Stimulated activated CD4-positive, alpha-beta T cell treated with anti-CD3 and anti-CD28 coated beads, Interleukin-2, amount 100 ng/mL, for 24 hours (primary cell): ENCODE data around the gene CCT2.

ENCODE experiments used
- DNase-seq, 2 donors: peaks; one replicate each; pipeline ENCODE4 v3.0.0-alpha.2; 2020

CCT2 gene

DNA sequence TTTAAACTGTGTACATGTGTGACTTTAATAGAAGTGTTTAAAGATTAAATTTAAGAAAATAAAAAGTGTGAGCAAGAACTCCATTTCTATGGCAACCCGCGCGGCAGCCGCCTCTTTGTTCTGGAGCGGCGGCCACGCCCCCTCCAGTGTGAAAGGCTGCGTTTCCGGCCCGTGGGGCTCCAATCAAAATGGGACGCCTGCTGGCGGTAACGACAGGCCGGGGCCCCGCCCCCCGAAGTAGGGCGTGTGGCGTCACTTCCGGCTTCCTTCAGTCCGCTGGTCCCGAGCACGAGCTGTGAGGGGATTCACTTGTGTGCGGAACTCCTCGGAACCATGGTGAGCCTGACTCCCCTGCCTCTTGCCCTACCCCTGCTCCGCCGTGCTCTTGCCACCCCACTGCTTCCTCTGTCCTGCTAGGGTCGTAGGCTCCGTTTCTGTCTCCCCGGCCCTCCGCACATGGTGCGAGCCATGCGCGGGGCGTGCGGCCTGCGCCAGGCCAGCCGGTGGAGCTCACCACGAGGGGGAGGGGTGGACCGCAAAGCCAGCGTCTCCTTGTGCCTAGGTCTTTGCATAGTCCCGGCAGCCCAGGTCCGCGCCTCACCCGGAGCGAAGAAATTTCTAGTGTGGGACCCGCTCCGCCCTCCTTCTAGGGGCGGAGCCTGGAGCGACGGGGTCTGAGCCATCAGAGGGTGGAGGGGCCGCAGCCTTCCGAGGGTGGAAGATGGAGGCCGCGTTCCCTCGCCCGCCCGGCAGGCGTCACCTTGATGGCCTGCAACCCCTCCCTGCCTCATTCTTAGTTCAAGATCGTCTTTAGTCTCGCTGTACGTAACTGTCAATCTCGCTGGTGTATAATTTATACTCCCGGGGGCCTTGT lies at the start of gene CCT2:
Gene CCT2, plus strand, starts transcription at position 271 of the 874 bp plus-strand sequence. Its CDS starts 63 bp downstream, at position 334.
- DNase-seq: peak; percentile 97

DNA sequence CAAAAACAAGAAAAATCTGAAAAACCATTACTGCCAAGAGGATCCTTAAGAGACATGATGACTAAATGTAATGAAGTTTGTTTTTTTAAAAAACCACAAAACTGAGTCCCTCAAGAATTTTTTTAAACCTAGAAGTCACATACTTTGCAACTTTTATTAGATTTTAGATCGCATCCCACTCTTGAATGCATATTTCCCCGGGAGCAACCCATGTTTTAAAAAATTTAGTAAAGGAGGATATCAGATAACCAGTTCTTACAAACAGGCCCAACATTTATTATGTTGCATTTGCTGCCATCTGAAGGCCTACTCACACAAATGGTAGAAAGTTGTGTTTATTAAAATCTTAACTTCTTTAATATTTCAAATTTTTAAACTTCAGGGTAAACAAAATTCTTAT lies 44.3 kb upstream of the CCT2 start:
- DNase-seq: no peak

GRCh38 chr12:69544087-69544486 lies 41.2 kb upstream of the CCT2 start:
- DNase-seq: no peak

DNA sequence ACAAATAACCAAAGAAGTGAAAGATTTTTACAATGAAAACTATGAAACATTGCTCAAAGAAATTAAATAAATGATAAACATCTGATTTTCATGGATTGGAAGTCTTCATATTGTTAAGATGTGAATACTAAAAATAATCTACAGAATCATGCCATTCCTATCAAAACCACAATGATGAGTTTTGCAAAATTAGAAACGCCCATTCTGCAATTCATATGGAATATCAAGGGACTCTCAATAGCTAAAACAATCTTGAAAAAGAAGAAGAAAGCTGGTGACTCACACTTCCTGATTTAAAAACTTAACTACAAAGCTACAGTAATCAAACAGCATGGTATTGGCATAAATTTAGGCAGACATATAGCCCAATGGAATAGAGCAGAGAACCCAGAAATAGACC lies 40.2 kb upstream of the CCT2 start:
- DNase-seq: no peak

GRCh38 chr12:69546693-69547438 lies 38.4 kb upstream of the CCT2 start:
- no peak for DNase-seq

DNA sequence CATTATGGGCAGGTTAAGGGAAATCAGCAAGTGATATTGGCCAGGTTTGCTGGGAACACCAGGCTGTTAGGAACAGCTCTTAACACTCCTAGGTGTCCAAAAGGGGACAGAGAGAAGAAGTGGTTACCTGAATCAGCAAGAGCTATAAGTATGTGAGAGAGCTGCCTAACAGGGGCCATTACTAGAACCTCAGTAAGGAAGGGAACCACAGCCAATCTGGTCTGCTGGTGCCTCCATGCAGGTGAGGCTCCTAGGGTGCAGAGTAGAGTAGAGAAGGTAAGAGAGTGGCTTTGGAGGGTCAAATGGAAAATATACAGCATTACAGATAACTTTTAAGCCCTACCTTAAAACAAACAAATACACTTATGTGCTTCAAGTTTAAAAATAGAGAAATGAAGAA lies 36.6 kb upstream of the CCT2 start:
- DNase-seq: no peak

DNA sequence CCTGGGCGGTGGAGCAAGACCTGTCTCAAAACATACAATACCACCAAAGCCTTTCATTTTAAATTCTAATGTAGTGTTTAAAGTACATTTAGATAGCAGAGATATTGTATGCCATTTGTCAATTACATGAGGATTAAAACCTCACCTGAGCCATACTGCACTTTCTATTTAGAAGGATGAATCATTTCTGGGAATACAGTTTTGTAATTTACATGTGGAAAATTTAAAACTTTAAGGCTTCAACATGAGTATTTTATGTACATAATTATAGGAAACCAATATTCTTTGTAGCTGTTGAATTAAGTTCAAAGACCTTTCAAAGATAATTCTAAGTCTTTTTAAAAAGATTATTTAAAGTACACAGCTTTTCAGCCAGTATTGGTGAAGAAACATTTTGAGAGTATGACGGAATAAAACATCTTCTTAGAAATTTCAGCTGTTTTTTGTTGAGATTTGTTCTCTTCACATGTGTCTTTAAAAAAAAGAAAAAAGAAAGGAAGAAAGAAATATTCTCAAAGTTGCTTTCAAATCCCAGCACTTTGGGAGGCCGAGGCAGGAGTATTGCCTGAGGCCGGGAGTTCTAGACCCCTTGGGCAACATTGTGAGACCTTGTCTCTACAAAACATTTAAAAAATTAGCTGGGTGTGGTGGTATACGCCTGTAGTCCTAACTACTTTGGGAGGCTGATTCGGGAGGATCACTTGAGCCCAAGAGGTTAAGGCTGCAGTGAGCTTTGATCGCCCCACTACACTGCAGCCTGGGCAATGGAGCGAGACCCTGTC lies 34.5 kb upstream of the CCT2 start:
- DNase-seq: no peak

DNA sequence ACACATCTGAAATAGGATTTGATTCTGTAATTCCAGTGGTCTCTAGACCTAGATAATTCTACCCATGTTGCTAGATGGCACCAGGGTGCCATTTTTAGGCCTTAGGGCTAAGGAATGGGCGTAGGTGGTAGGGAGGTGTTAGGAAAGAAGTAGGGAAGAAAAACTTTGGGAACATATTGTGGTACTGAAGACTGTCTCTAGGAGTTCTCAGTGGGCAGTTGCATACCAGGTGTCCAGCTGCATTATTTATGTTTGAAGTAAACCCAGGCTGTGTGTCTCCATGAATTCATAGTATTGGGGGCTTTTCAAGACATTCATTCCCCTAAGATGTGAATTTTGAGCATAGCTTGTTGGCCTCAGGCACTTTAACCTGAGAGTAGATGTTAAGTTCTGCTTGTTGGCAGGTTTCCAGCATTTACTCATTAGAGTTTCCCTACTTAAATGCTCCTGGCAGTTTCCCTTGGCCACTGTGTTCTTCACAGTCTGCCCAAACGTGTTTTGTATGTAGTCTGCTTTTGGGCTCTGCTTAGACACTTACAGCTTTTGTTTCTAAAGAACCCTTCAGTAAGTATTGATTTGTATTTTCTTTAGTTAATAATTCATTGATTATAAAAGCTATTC lies 31.5 kb upstream of the CCT2 start:
- DNase-seq: no peak

DNA sequence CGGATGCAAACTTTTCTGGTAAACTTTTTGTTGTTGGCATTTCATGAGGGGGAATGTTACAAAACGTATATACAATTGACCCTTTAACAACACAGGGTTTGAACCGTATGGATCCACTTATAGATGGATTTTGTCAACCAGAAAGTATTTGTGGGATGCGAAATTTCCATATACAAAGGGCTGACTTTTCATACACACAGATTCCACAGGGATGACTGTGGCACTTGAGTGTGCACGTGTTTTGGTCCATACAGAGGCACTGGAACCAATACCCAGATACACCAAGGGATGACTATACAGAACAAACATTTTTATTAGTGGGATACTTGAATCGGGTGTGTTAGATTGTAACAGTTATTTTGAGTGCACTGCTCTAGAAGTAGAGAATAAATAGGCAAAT lies 29.8 kb upstream of the CCT2 start:
- DNase-seq: no peak

DNA sequence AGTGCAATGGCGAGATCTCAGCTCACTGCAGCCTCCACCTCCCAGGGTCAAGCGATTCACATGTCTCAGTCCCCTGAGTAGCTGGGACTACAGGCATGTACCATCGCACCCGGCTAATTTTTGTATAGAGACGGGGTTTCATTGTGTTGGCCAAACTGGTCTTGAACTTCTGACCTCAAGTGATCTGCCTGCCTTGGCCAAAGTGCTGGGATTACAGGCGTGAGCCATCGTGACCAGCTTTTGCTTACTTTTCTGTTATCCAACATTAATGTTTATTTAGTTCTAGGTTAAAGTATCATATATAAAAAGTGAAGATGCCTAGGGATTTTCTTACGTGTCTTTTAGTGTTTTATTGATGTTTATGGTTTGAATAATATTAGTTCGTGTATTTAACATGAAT lies 28.9 kb upstream of the CCT2 start:
- DNase-seq: no peak

DNA sequence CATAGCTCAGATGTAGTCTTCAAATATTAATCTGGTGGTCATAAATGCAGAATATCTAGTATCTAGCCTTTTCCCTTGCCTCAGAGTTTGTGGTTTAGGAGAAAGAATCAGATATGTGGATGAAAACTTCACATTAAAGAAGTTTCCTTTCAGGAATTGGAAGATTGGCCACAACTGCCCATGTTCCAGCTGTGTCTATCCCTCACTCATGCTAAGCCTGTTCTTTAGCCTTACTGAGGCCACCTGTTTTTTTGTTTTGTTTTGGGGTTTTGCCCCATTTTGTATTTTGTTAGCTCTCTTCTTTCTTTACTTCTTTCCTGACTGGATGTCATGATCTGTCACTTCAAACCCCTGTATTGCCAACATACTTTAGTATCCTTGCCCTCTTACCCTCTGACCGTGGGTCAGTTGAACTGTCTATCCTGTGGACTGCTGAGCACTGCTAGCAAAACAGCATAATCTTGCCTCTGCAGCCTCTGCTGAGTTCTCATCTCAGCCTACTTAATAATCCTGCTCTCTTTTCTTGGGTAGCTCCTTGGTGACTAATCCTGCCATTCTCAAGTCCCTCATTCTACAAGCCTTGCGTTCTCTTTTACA lies 22.0 kb upstream of the CCT2 start:
- DNase-seq: no peak

DNA sequence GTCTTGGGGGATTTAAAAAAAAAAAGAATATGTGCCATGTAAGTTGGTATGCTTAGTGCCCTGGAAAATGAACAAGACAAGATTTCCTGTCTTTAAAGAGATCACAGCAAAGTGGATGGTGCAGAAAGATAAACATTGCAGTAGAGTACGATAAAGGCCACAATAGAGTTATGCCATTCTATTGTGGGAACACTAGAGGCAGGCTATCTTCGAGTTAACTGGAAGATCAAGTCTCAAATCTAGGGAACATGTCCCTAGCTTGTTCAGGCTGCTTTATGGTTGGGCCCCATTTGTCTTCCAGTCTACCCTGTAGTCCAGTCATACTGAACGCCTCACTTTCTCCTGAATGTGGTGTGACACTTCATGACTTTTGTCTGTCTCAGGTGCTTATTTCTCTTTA lies 18.7 kb upstream of the CCT2 start:
- no peak for DNase-seq

DNA sequence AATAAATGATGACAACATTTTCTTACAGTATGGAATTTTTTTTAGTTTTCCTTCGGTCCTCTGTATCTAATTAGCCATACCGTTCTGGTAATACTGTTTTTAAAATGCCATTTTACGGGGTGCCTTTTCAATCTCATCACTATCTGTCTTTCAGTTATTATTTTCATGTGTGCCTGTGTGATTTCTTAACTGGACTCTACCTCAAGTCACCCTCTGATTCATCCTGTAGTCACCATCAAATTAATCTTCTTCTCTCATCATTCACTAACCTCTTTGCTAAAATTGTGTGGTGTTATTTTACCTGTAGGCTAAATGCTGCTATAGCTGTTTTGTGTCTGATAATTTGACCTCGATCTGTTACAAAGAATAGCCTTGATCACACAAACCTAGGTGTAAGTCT lies 16.0 kb upstream of the CCT2 start:
- DNase-seq: no peak

- no peak for DNase-seq
Observed at GRCh38 chr12:69570000-69570516, 15.2 kb upstream of the CCT2 start.

- peak; percentile 51 to 59 for DNase-seq
Observed at GRCh38 chr12:69570545-69571399, 14.5 kb upstream of the CCT2 start.

GRCh38 chr12:69575346-69575745 lies 9.9 kb upstream of the CCT2 start:
- DNase-seq: no peak

DNA sequence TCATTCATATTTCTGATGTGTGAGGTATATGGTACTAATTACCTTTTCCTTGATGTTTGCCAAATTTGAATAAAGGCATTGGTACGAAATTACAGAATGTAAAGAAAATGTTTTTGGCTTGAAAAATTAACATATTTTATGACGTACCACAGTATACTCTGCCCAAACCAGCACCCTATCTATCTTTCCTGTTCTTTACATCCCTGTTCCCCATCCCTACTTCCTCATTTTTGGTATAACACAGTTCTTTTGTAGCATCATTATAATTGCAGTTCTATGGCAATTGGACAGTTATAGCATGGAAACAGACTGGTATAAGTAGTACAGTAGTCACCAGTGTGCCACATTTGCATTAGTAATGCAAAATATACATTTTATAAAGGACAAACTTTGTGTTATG lies 7.0 kb upstream of the CCT2 start:
- DNase-seq: no peak

DNA sequence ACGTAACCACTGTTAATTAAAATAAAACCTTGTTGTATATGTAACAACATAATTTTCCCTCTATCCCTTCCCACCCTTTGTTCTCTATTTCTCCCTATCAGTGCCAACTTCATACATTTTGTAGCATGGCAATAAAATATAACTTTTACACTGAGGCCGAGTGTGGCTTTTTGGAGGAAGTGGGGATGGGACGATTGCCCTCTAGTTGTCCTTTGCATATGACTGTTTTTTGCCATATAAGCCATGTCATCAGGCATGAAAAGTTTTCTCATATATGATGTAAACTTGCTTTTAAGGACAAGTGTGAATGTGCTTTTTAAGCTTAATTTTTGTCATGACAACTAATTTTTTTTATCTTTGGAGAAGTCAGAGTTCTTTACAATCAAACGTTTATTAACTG lies 6.2 kb upstream of the CCT2 start:
- DNase-seq: no peak

DNA sequence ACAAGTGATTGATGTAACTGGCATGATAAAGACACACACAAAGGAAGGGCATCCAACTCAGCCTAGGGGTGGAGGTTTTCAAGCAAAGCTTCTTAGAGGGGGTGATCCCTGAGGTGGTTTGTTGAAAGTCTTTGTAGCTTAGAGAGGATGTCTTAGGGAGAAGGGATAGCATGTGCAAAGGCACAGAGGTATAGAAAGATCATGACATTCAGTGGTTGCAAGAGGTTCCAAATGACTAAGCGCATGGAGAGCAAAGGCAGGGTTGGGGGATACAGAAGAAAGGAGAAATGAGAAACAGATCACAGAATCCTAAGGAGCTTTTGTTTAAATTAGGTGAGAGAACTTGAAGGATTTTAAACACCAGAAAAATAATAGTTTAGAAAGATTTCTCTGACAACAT lies 5.2 kb upstream of the CCT2 start:
- DNase-seq: no peak

- no peak for DNase-seq
Observed at GRCh38 chr12:69583203-69583602, 2.1 kb upstream of the CCT2 start.

GRCh38 chr12:69588527-69588926 lies 3.3 kb downstream of the CCT2 start:
- DNase-seq: no peak
